ENCODE measurements around the gene MED27. TPM values are rescaled to one million over a fixed set of nuclear protein-coding genes. Genes with fewer than 3 reads are reported as not detected.

Gene MED27
- total and polyA plus RNA-seq, 12 donors, result 8.0 to 20.7 (median 17.1) TPM

DNA sequence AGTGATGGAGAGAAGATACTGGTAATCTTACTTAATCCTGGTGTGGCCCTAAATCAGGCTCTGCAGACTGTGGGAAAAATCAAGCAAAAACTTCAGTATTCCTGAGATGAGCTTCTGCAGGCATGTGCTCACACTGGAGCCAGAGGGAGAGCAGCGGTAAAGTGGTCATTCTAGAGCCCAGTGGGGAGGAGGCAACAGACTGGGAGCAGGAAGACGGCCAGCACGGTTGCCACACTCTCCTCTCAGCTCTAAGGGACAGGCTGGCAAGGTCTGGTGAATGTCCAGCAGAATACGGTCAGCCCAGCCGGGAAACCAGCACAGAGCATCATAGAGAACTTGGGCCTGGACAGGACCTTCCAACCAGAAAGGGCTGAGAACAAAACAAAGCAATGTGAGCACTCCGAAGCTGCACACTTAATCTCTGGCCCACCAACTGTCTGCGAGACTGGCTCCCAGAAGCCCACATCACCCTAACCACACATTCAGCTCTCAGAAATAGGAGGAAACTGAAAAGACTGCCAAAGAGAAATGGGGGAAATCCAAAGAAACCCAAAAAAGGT is 30.3 kb downstream of the MED27 start:
- Histone ChIP-seq H3K4me1 (peaks cover 0 to 22% (median 9%) of the 10 kb centered on the region in 9 donors), H3K9me3 (no peaks in the 10 kb centered on the region), H3K27me3 (no peaks in the 10 kb centered on the region), H3K36me3 (no peaks in the 10 kb centered on the region), H3K4me3 (no peak overlapping the region), H3K27ac (peak overlapping the region in 2 of 10 donors; percentile 37 to 41)
- WGBS, 2 donors, result 74 to 78% methylated on average over 7 of the region's 7 CpGs
- intact Hi-C loops (cut with DNase I), result no loop called here
- DNase-seq (no peak), ATAC-seq (peak in 3 of 8 donors; percentile 25 to 60 (median 58))
- TF ChIP-seq, protein P1, sequence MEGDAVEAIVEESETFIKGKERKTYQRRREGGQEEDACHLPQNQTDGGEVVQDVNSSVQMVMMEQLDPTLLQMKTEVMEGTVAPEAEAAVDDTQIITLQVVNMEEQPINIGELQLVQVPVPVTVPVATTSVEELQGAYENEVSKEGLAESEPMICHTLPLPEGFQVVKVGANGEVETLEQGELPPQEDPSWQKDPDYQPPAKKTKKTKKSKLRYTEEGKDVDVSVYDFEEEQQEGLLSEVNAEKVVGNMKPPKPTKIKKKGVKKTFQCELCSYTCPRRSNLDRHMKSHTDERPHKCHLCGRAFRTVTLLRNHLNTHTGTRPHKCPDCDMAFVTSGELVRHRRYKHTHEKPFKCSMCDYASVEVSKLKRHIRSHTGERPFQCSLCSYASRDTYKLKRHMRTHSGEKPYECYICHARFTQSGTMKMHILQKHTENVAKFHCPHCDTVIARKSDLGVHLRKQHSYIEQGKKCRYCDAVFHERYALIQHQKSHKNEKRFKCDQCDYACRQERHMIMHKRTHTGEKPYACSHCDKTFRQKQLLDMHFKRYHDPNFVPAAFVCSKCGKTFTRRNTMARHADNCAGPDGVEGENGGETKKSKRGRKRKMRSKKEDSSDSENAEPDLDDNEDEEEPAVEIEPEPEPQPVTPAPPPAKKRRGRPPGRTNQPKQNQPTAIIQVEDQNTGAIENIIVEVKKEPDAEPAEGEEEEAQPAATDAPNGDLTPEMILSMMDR (IDR thresholded peaks at IDR 0.05), result no peak

DNA sequence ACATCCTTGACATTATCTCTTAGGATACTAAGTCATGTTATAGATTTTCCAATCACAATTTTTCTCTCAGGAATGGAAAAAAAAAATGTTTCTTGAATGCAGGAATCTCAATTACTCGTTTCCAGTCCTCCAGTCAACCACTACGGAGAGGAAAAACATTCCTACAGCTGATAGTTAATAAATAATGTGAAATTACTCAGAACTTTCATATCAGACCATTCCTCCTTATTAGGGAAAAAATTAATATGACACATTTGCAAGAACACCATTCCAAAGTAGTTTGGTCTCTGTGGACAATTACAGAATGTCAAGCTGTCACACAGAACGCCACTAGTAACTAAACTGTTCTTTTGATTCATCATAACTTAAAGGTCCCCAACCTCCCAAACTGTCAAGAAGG is 31.5 kb downstream of the MED27 start:
- intact Hi-C loops (cut with DNase I), result no loop called here
- 88 to 89% methylated on average over 3 of the region's 3 CpGs for WGBS, 2 donors
- H3K9me3 ChIP-seq, result no peaks in the 10 kb centered on the region
- no peaks in the 10 kb centered on the region for H3K36me3 ChIP-seq
- TF ChIP-seq, protein P1 (IDR thresholded peaks at IDR 0.05), result no peak
- peaks cover 0 to 22% (median 9%) of the 10 kb centered on the region in 9 donors for H3K4me1 ChIP-seq
- H3K27me3 ChIP-seq, result no peaks in the 10 kb centered on the region
- ATAC-seq (no peak), DNase-seq (no peak)
- no peak overlapping the region for H3K4me3 ChIP-seq
- H3K27ac ChIP-seq, result no peak overlapping the region

DNA sequence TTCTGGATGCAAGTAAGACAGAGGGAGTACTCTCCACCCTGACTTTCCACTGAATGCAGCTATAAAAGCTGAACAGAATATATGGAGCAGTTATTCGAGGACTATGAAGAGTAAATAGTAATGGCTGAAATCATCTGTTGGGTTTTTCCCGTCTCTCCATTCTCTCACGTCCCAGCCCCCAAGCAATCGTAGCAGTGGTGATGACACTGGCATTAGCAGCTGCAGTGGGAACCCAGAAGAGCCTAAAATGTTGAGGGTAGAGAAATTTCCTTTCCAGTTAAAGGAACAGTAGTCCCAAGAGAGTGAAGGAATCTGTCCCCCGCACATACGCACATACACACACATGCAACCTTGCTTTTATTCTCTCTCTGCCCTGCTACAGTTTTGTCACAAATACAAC is 33.2 kb downstream of the MED27 start:
- Histone ChIP-seq H3K4me3 (no peak overlapping the region), H3K9me3 (no peaks in the 10 kb centered on the region), H3K27ac (no peak overlapping the region), H3K36me3 (peaks cover 0 to 4% (median 0%) of the 10 kb centered on the region in 9 donors), H3K4me1 (peaks cover 0 to 22% (median 9%) of the 10 kb centered on the region in 9 donors), H3K27me3 (no peaks in the 10 kb centered on the region)
- ATAC-seq, result no peak
- 57 to 66% methylated on average over 6 of the region's 6 CpGs for WGBS, 2 donors
- TF ChIP-seq, protein P1 (IDR thresholded peaks at IDR 0.05), result no peak
- intact Hi-C loops (cut with DNase I), result no loop called here
- DNase-seq, result no peak

DNA sequence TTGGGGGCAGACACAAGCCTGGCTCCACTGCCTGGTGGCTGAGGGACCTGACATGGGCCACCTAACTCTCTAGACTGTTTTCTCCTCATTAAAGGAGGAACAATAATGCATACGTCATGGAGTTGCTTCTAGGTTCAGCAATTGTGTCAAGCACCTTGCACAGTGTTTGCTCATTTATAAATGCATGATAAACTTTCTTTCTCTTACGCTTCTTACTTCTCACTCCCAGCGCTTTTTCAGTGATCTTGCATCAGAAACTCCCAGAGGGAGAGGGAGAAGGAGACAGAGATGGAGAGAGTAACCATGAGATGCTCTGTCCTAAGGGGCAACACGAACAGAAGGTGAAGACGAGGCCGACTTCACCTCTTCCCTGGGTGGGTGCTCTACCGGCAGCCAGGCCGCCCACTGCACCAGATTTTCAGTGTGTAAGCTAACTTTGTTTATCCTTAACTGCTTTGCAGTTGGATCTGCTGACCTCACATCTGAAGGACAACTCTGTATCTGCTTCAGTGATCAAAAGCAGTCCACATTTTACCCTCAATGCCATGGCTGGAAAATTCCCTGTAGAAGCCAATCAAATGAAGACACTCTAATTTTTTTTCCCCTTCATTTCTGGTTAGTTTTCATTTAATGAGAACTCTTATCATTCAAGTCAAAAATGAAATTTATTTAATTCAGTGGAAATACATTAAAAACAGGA is 35.3 kb downstream of the MED27 start:
- Histone ChIP-seq H3K4me3 (no peak overlapping the region), H3K27ac (no peak overlapping the region), H3K9me3 (no peaks in the 10 kb centered on the region), H3K4me1 (peaks cover 0 to 18% (median 7%) of the 10 kb centered on the region in 9 donors), H3K36me3 (peaks cover 0 to 7% (median 0%) of the 10 kb centered on the region in 9 donors), H3K27me3 (no peaks in the 10 kb centered on the region)
- WGBS, 2 donors, result 90 to 92% methylated on average over 8 of the region's 8 CpGs
- intact Hi-C loops (cut with DNase I), result no loop called here
- DNase-seq (no peak), ATAC-seq (no peak)
- TF ChIP-seq, protein P1 (IDR thresholded peaks at IDR 0.05), result no peak

Data from heart right ventricle (tissue), 16 donors.